Measurements from ENCODE around the gene MED15.

MED15 gene

GRCh38 chr22:20602609-20603164 is 95.3 kb downstream of the MED15 start:
- Histone ChIP-seq H3K4me1 (ENCODE audit: control insufficient read depth, insufficient read depth, low read length) (peaks cover 11% of the 10 kb centered on the region), H3K27me3 (ENCODE audit: control insufficient read depth, insufficient read depth, low read length) (peaks cover 4% of the 10 kb centered on the region), H3K9ac (ENCODE audit: low read length) (no peak overlapping the region), H3K9me3 (ENCODE audit: control insufficient read depth, low read length) (no peaks in the 10 kb centered on the region), H3K4me3 (ENCODE audit: low read length) (no peak overlapping the region), H3K36me3 (ENCODE audit: control insufficient read depth, insufficient read depth, low read length) (no peaks in the 10 kb centered on the region)

- H3K4me3 ChIP-seq (ENCODE audit: low read length), result no peak overlapping the region
- no peaks in the 10 kb centered on the region for H3K36me3 ChIP-seq (ENCODE audit: control insufficient read depth, insufficient read depth, low read length)
- no peaks in the 10 kb centered on the region for H3K9me3 ChIP-seq (ENCODE audit: control insufficient read depth, low read length)
- H3K4me1 ChIP-seq (ENCODE audit: control insufficient read depth, insufficient read depth, low read length), result peaks cover 11% of the 10 kb centered on the region
- peaks cover 4% of the 10 kb centered on the region for H3K27me3 ChIP-seq (ENCODE audit: control insufficient read depth, insufficient read depth, low read length)
- H3K9ac ChIP-seq (ENCODE audit: low read length), result no peak overlapping the region
Observed at GRCh38 chr22:20604092-20604747, 96.8 kb downstream of the MED15 start.

GRCh38 chr22:20604776-20605221 is 97.4 kb downstream of the MED15 start:
- no peak overlapping the region for H3K4me3 ChIP-seq (ENCODE audit: low read length)
- H3K27me3 ChIP-seq (ENCODE audit: control insufficient read depth, insufficient read depth, low read length), result peaks cover 4% of the 10 kb centered on the region
- peaks cover 11% of the 10 kb centered on the region for H3K4me1 ChIP-seq (ENCODE audit: control insufficient read depth, insufficient read depth, low read length)
- H3K9me3 ChIP-seq (ENCODE audit: control insufficient read depth, low read length), result no peaks in the 10 kb centered on the region
- H3K9ac ChIP-seq (ENCODE audit: low read length), result no peak overlapping the region
- H3K36me3 ChIP-seq (ENCODE audit: control insufficient read depth, insufficient read depth, low read length), result no peaks in the 10 kb centered on the region

- Histone ChIP-seq H3K27me3 (ENCODE audit: control insufficient read depth, insufficient read depth, low read length) (peaks cover 4% of the 10 kb centered on the region), H3K36me3 (ENCODE audit: control insufficient read depth, insufficient read depth, low read length) (no peaks in the 10 kb centered on the region), H3K4me1 (ENCODE audit: control insufficient read depth, insufficient read depth, low read length) (peaks cover 11% of the 10 kb centered on the region), H3K9ac (ENCODE audit: low read length) (no peak overlapping the region), H3K4me3 (ENCODE audit: low read length) (no peak overlapping the region), H3K9me3 (ENCODE audit: control insufficient read depth, low read length) (no peaks in the 10 kb centered on the region)
Observed at GRCh38 chr22:20605328-20605727, 97.9 kb downstream of the MED15 start.

GRCh38 chr22:20606041-20606783 is 98.8 kb downstream of the MED15 start:
- Histone ChIP-seq H3K9me3 (ENCODE audit: control insufficient read depth, low read length) (no peaks in the 10 kb centered on the region), H3K9ac (ENCODE audit: low read length) (no peak overlapping the region), H3K36me3 (ENCODE audit: control insufficient read depth, insufficient read depth, low read length) (no peaks in the 10 kb centered on the region), H3K27me3 (ENCODE audit: control insufficient read depth, insufficient read depth, low read length) (peaks cover 4% of the 10 kb centered on the region), H3K4me3 (ENCODE audit: low read length) (no peak overlapping the region), H3K4me1 (ENCODE audit: control insufficient read depth, insufficient read depth, low read length) (peaks cover 11% of the 10 kb centered on the region)

GRCh38 chr22:20606784-20607128 is 99.3 kb downstream of the MED15 start:
- H3K4me3 ChIP-seq (ENCODE audit: low read length), result no peak overlapping the region
- H3K9ac ChIP-seq (ENCODE audit: low read length), result no peak overlapping the region
- H3K4me1 ChIP-seq (ENCODE audit: control insufficient read depth, insufficient read depth, low read length), result peaks cover 11% of the 10 kb centered on the region
- peaks cover 4% of the 10 kb centered on the region for H3K27me3 ChIP-seq (ENCODE audit: control insufficient read depth, insufficient read depth, low read length)
- no peaks in the 10 kb centered on the region for H3K9me3 ChIP-seq (ENCODE audit: control insufficient read depth, low read length)
- H3K36me3 ChIP-seq (ENCODE audit: control insufficient read depth, insufficient read depth, low read length), result no peaks in the 10 kb centered on the region

- H3K4me3 ChIP-seq (ENCODE audit: low read length), result no peak overlapping the region
- no peaks in the 10 kb centered on the region for H3K36me3 ChIP-seq (ENCODE audit: control insufficient read depth, insufficient read depth, low read length)
- no peaks in the 10 kb centered on the region for H3K9me3 ChIP-seq (ENCODE audit: control insufficient read depth, low read length)
- H3K27me3 ChIP-seq (ENCODE audit: control insufficient read depth, insufficient read depth, low read length), result peaks cover 4% of the 10 kb centered on the region
- H3K9ac ChIP-seq (ENCODE audit: low read length), result no peak overlapping the region
- peaks cover 11% of the 10 kb centered on the region for H3K4me1 ChIP-seq (ENCODE audit: control insufficient read depth, insufficient read depth, low read length)
Observed at GRCh38 chr22:20607157-20607907, 99.9 kb downstream of the MED15 start.

GRCh38 chr22:20610243-20610686 is 102.9 kb downstream of the MED15 start:
- Histone ChIP-seq H3K4me3 (ENCODE audit: low read length) (no peak overlapping the region), H3K4me1 (ENCODE audit: control insufficient read depth, insufficient read depth, low read length) (peaks cover 11% of the 10 kb centered on the region), H3K9me3 (ENCODE audit: control insufficient read depth, low read length) (no peaks in the 10 kb centered on the region), H3K27me3 (ENCODE audit: control insufficient read depth, insufficient read depth, low read length) (peaks cover 8% of the 10 kb centered on the region), H3K36me3 (ENCODE audit: control insufficient read depth, insufficient read depth, low read length) (no peaks in the 10 kb centered on the region), H3K9ac (ENCODE audit: low read length) (no peak overlapping the region)

GRCh38 chr22:20610757-20611156 is 103.3 kb downstream of the MED15 start:
- H3K4me1 ChIP-seq (ENCODE audit: control insufficient read depth, insufficient read depth, low read length), result peaks cover 11% of the 10 kb centered on the region

GRCh38 chr22:20611418-20611817 is 104.0 kb downstream of the MED15 start:
- Histone ChIP-seq H3K4me3 (ENCODE audit: low read length) (no peak overlapping the region), H3K4me1 (ENCODE audit: control insufficient read depth, insufficient read depth, low read length) (peaks cover 9% of the 10 kb centered on the region)

More at GRCh38 chr22:20610757-20611156, 103.3 kb downstream of the MED15 start:
- no peak overlapping the region for H3K4me3 ChIP-seq (ENCODE audit: low read length)
- peaks cover 8% of the 10 kb centered on the region for H3K27me3 ChIP-seq (ENCODE audit: control insufficient read depth, insufficient read depth, low read length)
- H3K9me3 ChIP-seq (ENCODE audit: control insufficient read depth, low read length), result no peaks in the 10 kb centered on the region
- H3K36me3 ChIP-seq (ENCODE audit: control insufficient read depth, insufficient read depth, low read length), result no peaks in the 10 kb centered on the region
- H3K9ac ChIP-seq (ENCODE audit: low read length), result no peak overlapping the region

GRCh38 chr22:20613301-20613700 is 105.9 kb downstream of the MED15 start:
- Histone ChIP-seq H3K9ac (ENCODE audit: low read length) (no peak overlapping the region), H3K27me3 (ENCODE audit: control insufficient read depth, insufficient read depth, low read length) (peaks cover 4% of the 10 kb centered on the region), H3K4me3 (ENCODE audit: low read length) (no peak overlapping the region), H3K9me3 (ENCODE audit: control insufficient read depth, low read length) (no peaks in the 10 kb centered on the region), H3K4me1 (ENCODE audit: control insufficient read depth, insufficient read depth, low read length) (no peaks in the 10 kb centered on the region), H3K36me3 (ENCODE audit: control insufficient read depth, insufficient read depth, low read length) (no peaks in the 10 kb centered on the region)

More at GRCh38 chr22:20611418-20611817, 104.0 kb downstream of the MED15 start:
- Histone ChIP-seq H3K9ac (ENCODE audit: low read length) (no peak overlapping the region), H3K27me3 (ENCODE audit: control insufficient read depth, insufficient read depth, low read length) (peaks cover 8% of the 10 kb centered on the region), H3K9me3 (ENCODE audit: control insufficient read depth, low read length) (no peaks in the 10 kb centered on the region), H3K36me3 (ENCODE audit: control insufficient read depth, insufficient read depth, low read length) (no peaks in the 10 kb centered on the region)

GRCh38 chr22:20615021-20615420 is 107.6 kb downstream of the MED15 start:
- H3K4me3 ChIP-seq (ENCODE audit: low read length), result no peak overlapping the region
- H3K36me3 ChIP-seq (ENCODE audit: control insufficient read depth, insufficient read depth, low read length), result no peaks in the 10 kb centered on the region
- no peaks in the 10 kb centered on the region for H3K9me3 ChIP-seq (ENCODE audit: control insufficient read depth, low read length)
- H3K27me3 ChIP-seq (ENCODE audit: control insufficient read depth, insufficient read depth, low read length), result peaks cover 4% of the 10 kb centered on the region
- H3K4me1 ChIP-seq (ENCODE audit: control insufficient read depth, insufficient read depth, low read length), result no peaks in the 10 kb centered on the region
- no peak overlapping the region for H3K9ac ChIP-seq (ENCODE audit: low read length)
